HG03064 (cell line): ENCODE data around the gene RBFOX2.

Source experiments
- ATAC-seq: cut with Tn5 transposase; IDR thresholded peaks from one replicate; pipeline ENCODE4 v1.9.1; 2021; ENCODE audit warnings: low read depth; ENCODE audit not compliant: unreplicated experiment

RBFOX2 gene

DNA sequence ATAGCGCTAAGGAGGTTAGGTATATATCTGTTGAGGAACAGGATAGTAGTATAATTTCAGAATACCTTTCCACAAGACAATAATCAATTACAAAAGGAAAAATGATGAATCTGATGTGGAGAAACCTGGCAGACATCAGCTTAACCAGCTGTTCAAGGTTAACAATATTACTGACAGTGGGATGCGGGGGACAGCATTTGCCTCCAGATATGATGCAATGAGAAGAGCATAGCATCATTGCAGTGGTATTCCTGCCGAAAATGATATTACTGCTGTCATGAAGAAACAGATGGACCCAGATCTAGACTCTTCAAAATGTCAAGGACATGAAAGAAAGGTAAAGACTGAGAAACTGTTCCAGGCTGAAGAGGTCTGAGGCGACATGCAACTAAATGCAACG lies 49.7 kb downstream of the RBFOX2 start:
- ATAC-seq = no peak

DNA sequence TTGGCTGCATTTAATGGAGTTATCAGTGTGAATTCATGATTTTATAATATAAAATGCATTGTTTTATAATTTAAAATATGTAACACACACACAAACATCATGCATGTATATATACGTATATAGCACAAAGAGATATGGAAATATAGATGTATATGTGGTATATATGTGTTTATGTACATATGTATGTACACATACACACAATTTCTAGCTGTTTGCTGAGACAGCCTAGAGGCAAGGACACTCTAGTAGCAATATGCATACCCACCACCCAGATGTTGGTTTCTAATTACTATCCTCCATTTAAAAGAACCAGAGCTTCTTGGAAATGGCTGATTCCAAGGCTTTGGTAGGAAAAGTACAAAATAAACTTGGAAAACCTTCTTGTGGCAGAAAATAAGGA lies 50.4 kb downstream of the RBFOX2 start:
- ATAC-seq = no peak

DNA sequence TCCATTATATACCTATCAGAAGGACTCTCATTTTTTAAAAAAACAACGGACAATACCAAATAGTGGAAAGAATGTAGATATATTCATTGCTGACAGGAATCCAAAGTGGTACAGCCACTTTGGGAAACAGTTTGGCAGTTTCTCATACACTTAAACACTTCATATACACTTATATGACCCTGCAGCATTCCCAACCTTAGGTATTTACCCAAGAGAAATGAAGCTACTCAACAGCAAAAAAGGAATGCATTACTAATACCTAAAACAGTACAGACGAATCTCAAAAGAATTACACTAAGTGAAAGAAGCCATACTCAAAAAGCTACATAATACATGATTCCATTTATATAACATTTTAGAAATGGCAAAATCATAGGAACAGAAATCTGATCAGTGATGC lies 51.5 kb downstream of the RBFOX2 start:
- ATAC-seq = no peak

DNA sequence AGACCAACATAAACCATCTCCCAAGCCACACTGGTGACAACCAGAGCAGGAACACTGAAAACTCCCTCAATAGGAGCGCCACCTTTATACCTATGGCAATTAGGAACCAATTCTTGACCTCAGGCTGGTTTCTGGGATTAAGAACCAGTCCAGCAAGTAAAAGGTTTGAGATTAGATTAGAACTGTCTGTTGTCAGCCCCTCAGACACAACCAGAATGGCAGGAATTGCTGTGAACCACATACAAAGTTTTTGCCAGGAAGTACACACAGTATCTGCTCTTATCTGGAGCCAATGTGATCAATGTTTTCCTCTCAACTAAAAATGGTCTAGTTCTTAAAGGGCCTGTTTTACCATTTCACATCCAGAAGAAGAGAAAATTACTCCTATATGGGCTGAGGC lies 55.2 kb downstream of the RBFOX2 start:
- no peak for ATAC-seq

DNA sequence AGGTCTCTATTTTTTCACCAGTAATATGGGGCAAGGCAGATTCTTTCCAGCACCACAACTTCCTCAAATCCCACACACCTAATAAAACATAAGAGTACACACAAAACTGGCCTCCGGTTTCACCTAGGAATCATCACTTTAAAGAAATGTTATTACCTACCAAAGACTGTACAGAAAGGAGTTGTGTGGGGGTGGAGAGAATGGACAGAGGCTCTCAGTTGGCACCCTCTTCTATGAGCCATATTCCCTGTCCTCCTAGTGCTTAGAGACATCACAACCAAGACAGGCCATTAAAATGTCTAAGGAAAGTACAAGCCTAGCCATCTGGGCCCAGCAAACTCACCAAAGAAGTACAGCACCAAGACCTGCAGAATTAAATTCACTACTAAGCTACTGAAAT lies 56.1 kb downstream of the RBFOX2 start:
- no peak for ATAC-seq

- no peak for ATAC-seq
These were observed 57.0 kb downstream of the RBFOX2 start for GRCh38 chr22:35971456-35972119.

- no peak for ATAC-seq
These were observed 57.8 kb downstream of the RBFOX2 start for GRCh38 chr22:35970616-35971455.

DNA sequence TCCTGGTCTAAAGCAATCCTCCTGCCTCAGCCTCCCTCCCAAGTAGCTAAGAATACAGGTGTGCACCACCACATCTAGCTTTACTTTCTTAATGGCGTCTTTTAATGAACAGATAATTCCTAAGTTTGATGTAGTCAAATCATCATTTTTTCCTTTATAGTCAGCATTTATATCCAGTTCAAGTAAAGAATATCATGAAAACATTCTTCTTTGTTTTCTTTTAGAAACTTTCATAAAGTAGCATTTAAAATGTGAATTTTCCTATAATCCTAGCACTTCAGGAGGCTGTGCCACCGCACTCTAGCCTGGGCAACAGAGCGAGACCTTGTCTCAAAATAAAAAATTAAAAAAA lies 61.6 kb downstream of the RBFOX2 start:
- ATAC-seq = no peak

DNA sequence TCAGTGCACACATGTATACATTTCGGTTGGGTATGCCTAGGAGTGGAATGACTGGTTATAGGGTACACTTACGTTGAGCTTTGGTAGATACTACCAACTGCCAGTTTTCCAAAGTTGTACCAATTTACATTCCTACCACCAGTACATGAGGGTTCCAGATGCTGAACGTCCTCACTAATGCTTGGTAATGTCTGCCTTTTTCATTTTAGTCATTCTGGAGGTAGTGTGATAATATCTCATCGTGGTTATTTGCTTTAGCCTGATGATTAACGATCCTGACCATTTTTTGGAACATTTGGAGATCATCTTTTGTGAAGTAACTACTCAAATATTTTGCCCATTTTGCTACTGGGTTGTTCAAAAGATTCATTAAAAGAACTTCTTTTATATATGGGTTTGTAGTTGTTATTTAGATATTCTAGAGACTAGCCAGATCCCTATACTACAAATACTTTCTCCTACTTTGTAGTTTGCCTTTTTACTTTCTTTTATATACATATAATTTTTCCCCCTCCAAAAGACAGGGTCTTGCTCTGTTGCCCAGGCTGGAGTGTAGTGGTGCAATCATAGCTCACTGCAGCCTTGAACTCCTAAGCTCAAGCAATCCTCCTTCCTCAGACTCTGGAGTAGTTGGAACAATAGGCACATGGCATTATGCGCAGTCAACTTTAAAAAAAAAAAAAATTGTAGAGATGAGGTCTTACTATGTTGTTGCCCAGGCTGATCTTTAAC lies 62.1 kb downstream of the RBFOX2 start:
- no peak for ATAC-seq

GRCh38 chr22:35963237-35963810 lies 65.3 kb downstream of the RBFOX2 start:
- ATAC-seq = no peak

DNA sequence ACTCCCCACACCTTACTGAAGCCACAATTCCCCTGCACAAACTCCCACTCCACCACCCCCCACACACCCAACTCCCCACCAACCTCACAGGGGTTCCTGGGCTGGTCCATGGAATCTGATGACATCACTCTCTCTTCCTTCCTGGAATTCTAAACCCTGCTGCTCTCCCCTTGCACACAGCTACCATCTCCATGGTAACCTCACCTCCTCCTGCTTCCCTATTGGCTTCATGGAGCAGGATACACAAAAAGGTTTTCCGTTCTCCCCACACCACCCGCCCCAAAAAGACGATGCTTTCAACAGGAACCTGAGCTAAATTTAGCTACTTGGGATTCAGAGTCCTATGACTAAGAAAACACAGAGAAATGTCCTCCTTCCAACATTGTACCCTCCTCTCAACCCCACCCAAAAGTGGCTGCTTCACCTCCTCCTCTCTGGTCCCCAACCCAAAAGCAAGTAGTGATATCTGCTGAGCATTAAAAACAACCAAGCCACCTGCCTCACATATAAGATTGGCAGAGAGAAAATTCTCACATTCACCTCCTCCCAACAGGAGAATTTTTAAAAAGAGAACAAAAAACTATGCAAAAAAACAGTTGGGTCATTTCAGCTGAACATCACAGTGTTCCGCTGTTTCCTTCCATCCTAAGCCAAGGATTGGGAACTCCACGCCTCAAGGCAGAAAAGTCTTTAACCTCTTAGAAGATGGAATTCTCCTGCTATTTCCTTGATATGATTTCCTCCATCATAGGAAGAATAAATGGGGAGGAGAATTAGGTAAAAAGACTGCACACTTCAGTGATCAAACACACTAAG lies 66.9 kb downstream of the RBFOX2 start:
- ATAC-seq = no peak

DNA sequence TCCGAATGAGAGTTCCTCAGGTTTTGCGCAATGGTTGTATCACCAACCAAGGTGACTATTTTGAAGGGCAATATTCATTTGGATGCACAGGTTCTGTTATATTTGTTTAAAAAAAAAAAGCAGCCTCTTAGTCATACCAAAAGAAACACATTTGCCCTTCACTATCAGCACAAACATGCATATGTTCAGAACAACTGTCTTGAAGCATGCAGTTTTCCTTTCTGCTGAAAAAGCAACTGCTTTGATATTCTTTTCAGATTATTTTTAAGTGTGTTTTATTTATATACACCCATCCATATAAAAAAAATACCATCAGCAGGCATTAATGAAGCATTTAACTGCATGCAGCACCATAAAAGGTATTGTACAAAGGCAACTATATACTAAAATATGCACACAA lies 67.8 kb downstream of the RBFOX2 start:
- no peak for ATAC-seq

- ATAC-seq = no peak
These were observed 69.4 kb downstream of the RBFOX2 start for GRCh38 chr22:35959121-35959800.

GRCh38 chr22:35958334-35958733 lies 70.3 kb downstream of the RBFOX2 start:
- no peak for ATAC-seq

- ATAC-seq = no peak
These were observed 71.0 kb downstream of the RBFOX2 start for GRCh38 chr22:35957589-35957988.

GRCh38 chr22:35956850-35957249 lies 71.8 kb downstream of the RBFOX2 start:
- ATAC-seq = no peak

- ATAC-seq = no peak
These were observed 73.1 kb downstream of the RBFOX2 start for GRCh38 chr22:35955546-35955945.

DNA sequence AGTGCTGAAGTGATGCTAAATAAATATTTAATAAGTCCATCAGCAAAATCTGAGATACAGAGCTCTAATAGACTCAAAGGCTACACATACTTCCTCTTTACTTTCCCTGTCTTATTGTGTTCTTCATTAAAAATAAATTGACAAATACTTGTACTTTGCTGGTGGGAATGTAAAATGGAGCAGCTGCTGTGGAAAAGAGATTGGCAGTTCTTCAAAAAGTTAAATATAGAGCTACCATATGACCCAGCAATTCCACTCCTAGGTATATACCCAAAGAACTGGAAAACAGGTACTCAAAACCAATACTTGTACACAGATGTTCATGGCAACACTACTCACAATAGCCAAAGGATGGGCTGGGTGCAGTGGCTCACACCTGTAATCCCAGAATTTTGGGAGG lies 76.0 kb downstream of the RBFOX2 start:
- ATAC-seq = no peak

- no peak for ATAC-seq
These were observed 78.4 kb downstream of the RBFOX2 start for GRCh38 chr22:35950262-35950661.

DNA sequence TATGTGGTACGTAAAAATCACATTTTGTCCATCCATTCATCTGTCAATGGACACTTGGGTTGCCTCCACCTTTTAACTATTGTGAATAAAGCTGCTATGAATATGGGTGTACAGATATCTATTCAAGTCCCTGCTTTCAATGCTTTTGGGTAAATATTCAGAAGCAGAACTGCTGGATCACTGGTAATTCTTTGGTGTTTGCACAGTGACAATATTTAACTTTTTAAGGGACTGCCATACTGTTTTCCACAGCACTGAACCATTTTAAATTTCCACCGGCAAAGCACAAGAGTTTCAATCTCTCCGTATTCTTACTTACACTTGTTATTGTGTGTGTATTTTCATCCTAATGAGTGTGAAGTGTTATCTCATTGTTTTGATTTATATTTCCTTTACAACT lies 79.4 kb downstream of the RBFOX2 start:
- no peak for ATAC-seq
